Mesendoderm (in vitro differentiated cells): ENCODE measurements around the gene CADM2.

Experiments
- DNase-seq: peaks from one replicate; pipeline ENCODE4 v3.0.0; 2013
- H2AK5ac ChIP-seq: 2 replicates; pipeline ENCODE4 v1.6.1; 2013; ENCODE audit warnings: low read length, inconsistent platforms
- H2BK120ac ChIP-seq: 2 replicates; pipeline ENCODE4 v1.6.1; 2013; ENCODE audit warnings: low read depth, mild to moderate bottlenecking, low read length, moderate library complexity, mixed read lengths
- H2BK15ac ChIP-seq: replicated peaks from 2 replicates; pipeline ENCODE4 v1.6.1; 2013; ENCODE audit warnings: low read depth, mild to moderate bottlenecking, moderate library complexity
- H2BK5ac ChIP-seq: 2 replicates; pipeline ENCODE4 v1.6.1; 2013; ENCODE audit warnings: low read length, inconsistent platforms
- H3K18ac ChIP-seq: 2 replicates; pipeline ENCODE4 v1.6.1; 2013; ENCODE audit warnings: mild to moderate bottlenecking, low read length, mixed read lengths
- H3K23ac ChIP-seq: one replicate; pipeline ENCODE4 v1.6.1; 2013; ENCODE audit warnings: low read length
- H3K27ac ChIP-seq: 2 replicates; pipeline ENCODE4 v1.5.1; 2013; ENCODE audit warnings: low read depth, mild to moderate bottlenecking, inconsistent platforms, low read length, moderate library complexity
- H3K27me3 ChIP-seq: 2 replicates; pipeline ENCODE4 v1.6.1; 2013; ENCODE audit warnings: low read length, control low read depth, mild to moderate bottlenecking, inconsistent platforms; ENCODE audit not compliant: insufficient read depth, poor library complexity
- H3K36me3 ChIP-seq: 2 replicates; pipeline ENCODE4 v1.6.1; 2013; ENCODE audit warnings: low read length, inconsistent platforms; ENCODE audit not compliant: control insufficient read depth, insufficient read depth
- H3K4ac ChIP-seq: one replicate; pipeline ENCODE4 v1.6.1; 2013; ENCODE audit warnings: low read depth, mild to moderate bottlenecking, low read length, moderate library complexity
- H3K4me1 ChIP-seq: 2 replicates; pipeline ENCODE4 v1.6.1; 2013; ENCODE audit warnings: low read depth, low read length, inconsistent platforms; ENCODE audit not compliant: control insufficient read depth
- H3K4me2 ChIP-seq: 2 replicates; pipeline ENCODE4 v1.6.1; 2013; ENCODE audit warnings: low read length
- H3K4me3 ChIP-seq: 2 replicates; pipeline ENCODE4 v1.5.1; 2013; ENCODE audit warnings: mild to moderate bottlenecking, low read length
- H3K56ac ChIP-seq: one replicate; pipeline ENCODE4 v1.6.1; 2013; ENCODE audit warnings: low read length
- H3K79me1 ChIP-seq: 2 replicates; pipeline ENCODE4 v1.6.1; 2013; ENCODE audit warnings: low read length, inconsistent platforms
- H3K79me2 ChIP-seq: 2 replicates; pipeline ENCODE4 v1.6.1; 2013; ENCODE audit warnings: mild to moderate bottlenecking, low read length; ENCODE audit not compliant: control insufficient read depth, insufficient read depth
- H3K9ac ChIP-seq: 2 replicates; pipeline ENCODE4 v1.6.1; 2013; ENCODE audit warnings: low read length, inconsistent platforms
- H4K5ac ChIP-seq: one replicate; pipeline ENCODE4 v1.6.1; 2013; ENCODE audit warnings: low read length
- H4K8ac ChIP-seq: one replicate; pipeline ENCODE4 v1.6.1; 2013; ENCODE audit warnings: low read depth, mild to moderate bottlenecking, control low read depth, low read length, moderate library complexity
- WGBS: extraction: QIAGEN DNeasy Blood & Tissue Kit; methylation state at CpG from one replicate; pipeline ENCODE4 v1.1.7; 2013; ENCODE audit warnings: low lambda C conversion rate, missing lambda C conversion rate; ENCODE audit not compliant: insufficient coverage; ENCODE audit errors: extremely low coverage; 5-methylcytosine and 5-hydroxymethylcytosine counted together

CADM2 gene

DNA sequence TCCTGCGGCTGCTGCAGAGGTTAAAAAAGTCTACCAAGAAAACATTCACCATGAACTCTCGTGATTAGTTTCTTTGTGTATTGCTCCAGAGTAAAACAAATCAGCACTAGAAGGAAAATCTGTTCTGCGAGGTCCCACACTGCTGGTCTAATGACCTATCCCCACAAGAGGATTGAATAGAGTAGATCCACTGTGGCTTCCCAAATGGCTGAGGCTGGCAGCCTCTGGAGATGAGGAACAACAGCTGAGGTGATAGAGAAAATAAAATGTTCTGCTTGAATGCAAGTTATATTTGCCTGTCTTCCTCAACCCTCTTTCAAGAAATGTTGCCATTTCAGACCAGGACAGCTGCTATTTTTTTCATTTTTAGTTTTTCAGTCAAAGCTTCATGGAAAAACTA is 883.3 kb downstream of the CADM2 start:
- Histone ChIP-seq H4K8ac (no peak overlapping the region), H3K27ac (no peak overlapping the region), H3K9ac (no peak overlapping the region), H3K4me1 (no peaks in the 10 kb centered on the region), H2BK5ac (no peak overlapping the region), H3K36me3 (no peaks in the 10 kb centered on the region), H3K79me2 (no peaks in the 10 kb centered on the region), H4K5ac (no peak overlapping the region), H3K27me3 (no peaks in the 10 kb centered on the region), H2BK120ac (no peak overlapping the region), H3K4me2 (no peak overlapping the region), H3K4ac (no peak overlapping the region), H3K4me3 (no peak overlapping the region), H3K18ac (no peak overlapping the region), H2AK5ac (no peak overlapping the region), H3K79me1 (no peaks in the 10 kb centered on the region), H2BK15ac (no peak overlapping the region), H3K56ac (no peak overlapping the region), H3K23ac (no peak overlapping the region)
- no CpG with 5 or more reads among the region's 3 CpGs for WGBS
- DNase-seq = no peak

DNA sequence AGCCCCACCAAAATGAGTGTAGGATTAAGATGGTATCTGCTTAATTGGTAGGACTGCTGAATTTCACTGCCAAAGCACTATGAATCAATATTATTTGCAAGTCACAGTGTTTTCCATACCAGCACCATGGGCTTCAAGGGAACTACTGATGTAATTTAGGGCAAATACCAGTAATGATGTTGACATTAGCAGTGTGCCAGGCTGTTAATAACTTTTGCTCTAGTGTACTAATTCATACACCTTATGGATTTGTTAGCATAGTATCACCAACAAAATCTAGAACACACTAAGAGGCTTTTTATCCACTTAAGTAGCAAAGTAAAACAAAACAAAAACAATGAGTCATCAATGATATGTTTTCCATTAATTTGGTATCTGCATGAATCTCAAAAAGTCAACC is 888.2 kb downstream of the CADM2 start:
- no peak for DNase-seq
- H3K4ac ChIP-seq = no peak overlapping the region
- H2BK15ac ChIP-seq = no peak overlapping the region
- H3K79me2 ChIP-seq = no peaks in the 10 kb centered on the region
- no peak overlapping the region for H3K18ac ChIP-seq
- H3K4me1 ChIP-seq = no peaks in the 10 kb centered on the region
- H3K9ac ChIP-seq = no peak overlapping the region
- no peak overlapping the region for H3K4me3 ChIP-seq
- H3K23ac ChIP-seq = no peak overlapping the region
- no peaks in the 10 kb centered on the region for H3K36me3 ChIP-seq
- H3K4me2 ChIP-seq = no peak overlapping the region
- H3K27me3 ChIP-seq = no peaks in the 10 kb centered on the region
- no peaks in the 10 kb centered on the region for H3K79me1 ChIP-seq
- no peak overlapping the region for H3K27ac ChIP-seq
- no peak overlapping the region for H3K56ac ChIP-seq
- no peak overlapping the region for H2AK5ac ChIP-seq
- H4K8ac ChIP-seq = no peak overlapping the region
- no peak overlapping the region for H4K5ac ChIP-seq
- no peak overlapping the region for H2BK5ac ChIP-seq
- no peak overlapping the region for H2BK120ac ChIP-seq

DNA sequence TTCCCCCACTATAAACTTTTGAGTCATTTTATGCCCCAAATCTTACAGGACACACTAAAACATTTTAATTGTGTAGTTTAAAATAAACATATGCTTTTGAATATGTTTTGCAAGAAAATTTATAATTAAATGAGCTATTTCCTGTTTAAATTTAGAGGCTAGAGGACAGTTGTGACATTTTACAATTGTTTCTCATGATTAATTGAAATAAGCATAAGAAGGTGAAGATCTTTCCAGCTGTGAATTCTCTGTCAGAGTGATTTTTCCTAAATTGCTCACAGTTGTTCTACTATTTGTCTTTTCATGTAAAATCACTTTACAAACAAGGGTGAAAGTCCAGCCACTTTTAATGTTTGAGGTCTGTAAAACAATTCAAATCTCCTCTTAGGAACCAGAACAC is 892.3 kb downstream of the CADM2 start:
- Histone ChIP-seq H3K27ac (no peak overlapping the region), H3K4ac (no peak overlapping the region), H3K36me3 (no peaks in the 10 kb centered on the region), H4K5ac (no peak overlapping the region), H3K56ac (no peak overlapping the region), H2BK5ac (no peak overlapping the region), H4K8ac (no peak overlapping the region), H2BK120ac (no peak overlapping the region), H3K4me1 (no peaks in the 10 kb centered on the region), H3K4me2 (no peak overlapping the region), H3K27me3 (no peaks in the 10 kb centered on the region), H3K4me3 (no peak overlapping the region), H3K79me2 (no peaks in the 10 kb centered on the region), H3K9ac (no peak overlapping the region), H3K23ac (no peak overlapping the region), H3K79me1 (no peaks in the 10 kb centered on the region), H2BK15ac (no peak overlapping the region), H3K18ac (no peak overlapping the region), H2AK5ac (no peak overlapping the region)
- no peak for DNase-seq

DNA sequence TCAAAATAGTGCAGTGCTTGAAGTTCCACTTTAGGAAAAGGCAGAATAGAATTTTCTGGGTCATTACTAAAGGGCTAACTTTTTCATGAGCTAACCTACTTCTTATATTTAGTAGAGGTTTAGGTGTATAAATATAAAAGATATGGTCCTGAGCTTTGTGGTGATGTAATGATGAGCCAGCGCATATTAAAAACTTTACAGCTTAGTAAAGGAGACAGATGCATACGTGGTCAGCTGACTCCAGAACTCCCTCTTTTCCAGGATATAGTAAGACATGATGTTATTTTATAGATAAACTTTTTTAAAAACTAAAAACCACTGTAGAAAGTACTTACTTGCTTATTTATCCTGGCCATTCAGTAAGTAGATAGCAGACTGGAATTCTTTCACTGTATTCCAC is 895.0 kb downstream of the CADM2 start:
- Histone ChIP-seq H3K9ac (no peak overlapping the region), H3K79me1 (no peaks in the 10 kb centered on the region), H3K56ac (no peak overlapping the region), H3K23ac (no peak overlapping the region), H3K4me3 (no peak overlapping the region), H3K18ac (no peak overlapping the region), H3K4me2 (no peak overlapping the region), H3K36me3 (no peaks in the 10 kb centered on the region), H2BK5ac (no peak overlapping the region), H2BK120ac (no peak overlapping the region), H3K4me1 (no peaks in the 10 kb centered on the region), H2BK15ac (no peak overlapping the region), H4K5ac (no peak overlapping the region), H3K79me2 (no peaks in the 10 kb centered on the region), H3K4ac (no peak overlapping the region), H4K8ac (no peak overlapping the region), H3K27me3 (no peaks in the 10 kb centered on the region), H3K27ac (no peak overlapping the region), H2AK5ac (no peak overlapping the region)
- DNase-seq = no peak
- WGBS = no CpG with 5 or more reads among the region's 2 CpGs

DNA sequence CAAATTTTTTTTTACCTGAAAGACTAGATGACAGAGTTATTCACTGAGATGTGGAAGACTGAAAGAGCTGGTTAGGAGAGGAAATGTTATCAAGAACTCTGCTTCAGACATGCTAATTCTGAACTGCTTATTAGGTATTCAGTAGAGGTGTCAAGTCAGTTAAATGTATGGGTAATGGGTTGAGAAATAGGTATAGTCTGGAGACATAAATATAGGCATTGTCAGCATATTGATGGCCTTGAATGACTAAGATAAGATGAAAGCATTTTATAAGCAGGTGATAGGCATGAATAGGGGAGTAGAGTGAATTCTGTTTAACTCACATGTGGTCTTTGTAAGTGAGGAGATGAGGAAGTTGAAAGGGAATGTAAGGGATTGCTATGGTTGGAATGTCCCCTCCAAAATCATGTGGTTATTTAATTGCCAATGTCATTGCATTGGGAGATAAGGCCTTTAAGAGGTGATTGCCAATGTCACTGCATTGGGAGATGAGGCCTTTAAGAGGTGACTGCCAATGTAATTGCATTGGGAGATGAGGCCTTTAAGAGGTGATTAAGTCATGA is 904.2 kb downstream of the CADM2 start:
- Histone ChIP-seq H3K79me2 (no peaks in the 10 kb centered on the region), H3K79me1 (no peaks in the 10 kb centered on the region), H4K5ac (no peak overlapping the region), H2AK5ac (no peak overlapping the region), H2BK5ac (peak overlapping the region; percentile 59), H3K36me3 (no peaks in the 10 kb centered on the region), H3K56ac (peak overlapping the region; percentile 46), H3K9ac (no peak overlapping the region), H3K4ac (no peak overlapping the region), H3K4me1 (peaks cover 7% of the 10 kb centered on the region), H3K4me2 (no peak overlapping the region), H2BK120ac (no peak overlapping the region), H3K4me3 (no peak overlapping the region), H2BK15ac (no peak overlapping the region), H3K27ac (no peak overlapping the region), H4K8ac (no peak overlapping the region), H3K23ac (no peak overlapping the region), H3K27me3 (no peaks in the 10 kb centered on the region), H3K18ac (no peak overlapping the region)
- DNase-seq = peak; percentile 94

DNA sequence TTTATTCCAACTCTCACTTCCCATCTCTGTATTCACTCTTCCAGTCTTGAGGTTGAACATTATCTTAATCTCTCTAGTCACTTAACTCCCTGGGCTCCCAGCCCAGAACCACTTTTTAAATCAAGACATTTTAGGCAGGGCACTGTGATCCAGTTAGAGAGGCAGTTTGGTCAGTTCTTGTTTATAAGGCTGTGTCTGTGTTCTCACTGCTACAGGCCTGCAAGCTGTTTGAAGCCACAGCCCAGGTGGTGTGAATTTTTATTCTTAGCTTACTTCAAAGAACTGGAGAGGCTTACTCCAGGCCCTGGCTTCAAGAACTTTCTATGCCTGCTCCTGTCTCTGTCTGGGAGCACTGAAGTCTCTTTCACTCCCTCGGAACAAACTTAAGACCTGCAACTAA is 906.1 kb downstream of the CADM2 start:
- Histone ChIP-seq H3K4me1 (peaks cover 7% of the 10 kb centered on the region), H3K79me2 (no peaks in the 10 kb centered on the region), H3K27ac (no peak overlapping the region), H2BK15ac (no peak overlapping the region), H3K4me2 (no peak overlapping the region), H3K23ac (no peak overlapping the region), H2BK5ac (no peak overlapping the region), H3K4me3 (no peak overlapping the region), H3K27me3 (no peaks in the 10 kb centered on the region), H3K79me1 (no peaks in the 10 kb centered on the region), H3K36me3 (no peaks in the 10 kb centered on the region), H3K9ac (no peak overlapping the region), H3K4ac (no peak overlapping the region), H3K18ac (no peak overlapping the region), H2BK120ac (peak overlapping the region; percentile 67), H3K56ac (peak overlapping the region; percentile 17), H2AK5ac (no peak overlapping the region), H4K5ac (no peak overlapping the region), H4K8ac (no peak overlapping the region)
- peak; percentile 39 for DNase-seq
- WGBS = no CpG with 5 or more reads among the region's 1 CpG
